Activated T-helper 1 cell treated with Interleukin-2 at 50 U/mL for 16 hours (primary cell): ENCODE measurements around the gene OSCAR.

Experiments
- DNase-seq: peaks from one replicate; pipeline ENCODE4 v3.0.0-alpha.2; 2020; ENCODE audit warnings: low read depth

OSCAR gene

GRCh38 chr19:54100561-54100960, at the start of gene OSCAR:
TSS of gene OSCAR (minus strand) at chr19:54100803. CDS start at chr19:54100792, 11 bp downstream.
- DNase-seq = no peak

- no peak for DNase-seq
Measured at GRCh38 chr19:54149021-54149812, 48.6 kb upstream of the OSCAR start.

GRCh38 chr19:54148158-54148557, 47.6 kb upstream of the OSCAR start:
- DNase-seq = no peak

- no peak for DNase-seq
Measured at GRCh38 chr19:54147676-54148075, 47.1 kb upstream of the OSCAR start.

- DNase-seq = no peak
Measured at GRCh38 chr19:54145541-54146158, 45.0 kb upstream of the OSCAR start.

- no peak for DNase-seq
Measured at GRCh38 chr19:54142166-54142780, 41.7 kb upstream of the OSCAR start.

GRCh38 chr19:54141356-54141755, 40.8 kb upstream of the OSCAR start:
- DNase-seq = no peak

GRCh38 chr19:54138489-54139256, 38.1 kb upstream of the OSCAR start:
- DNase-seq = no peak

GRCh38 chr19:54137699-54138488, 37.3 kb upstream of the OSCAR start, which contains the start of gene CNOT3:
TSS of gene CNOT3 (plus strand) at chr19:54137762. CDS start at chr19:54142979, 5,217 bp downstream.
- DNase-seq = peak; percentile 33

GRCh38 chr19:54136864-54137698, 36.5 kb upstream of the OSCAR start:
- peak; percentile 99 for DNase-seq

- DNase-seq = no peak
Measured at GRCh38 chr19:54136086-54136863, 35.7 kb upstream of the OSCAR start.

GRCh38 chr19:54133957-54134590, 33.5 kb upstream of the OSCAR start:
- DNase-seq = no peak

GRCh38 chr19:54133312-54133956, 32.8 kb upstream of the OSCAR start:
- no peak for DNase-seq

GRCh38 chr19:54129617-54129996, 29.0 kb upstream of the OSCAR start:
- no peak for DNase-seq

- DNase-seq = no peak
Measured at GRCh38 chr19:54128796-54129616, 28.4 kb upstream of the OSCAR start.

GRCh38 chr19:54128441-54128725, 27.8 kb upstream of the OSCAR start:
- DNase-seq = no peak

- no peak for DNase-seq
Measured at GRCh38 chr19:54127688-54128440, 27.3 kb upstream of the OSCAR start.
